Breast epithelium (tissue), 3 donors: ENCODE data around the gene KIAA1586.
"Not testable (repeated sequence)": the region's sequence is repeated elsewhere in the genome, so short reads cannot be mapped to it uniquely, and the experiment has no call there.

Experiments
- POLR2A ChIP-seq: fragments of 450-650 bp; IDR thresholded peaks from one replicate; pipeline ENCODE4 v1.6.1; 2016; ENCODE audit warnings: antibody characterized with exemption, mild to moderate bottlenecking, moderate library complexity
- POLR2AphosphoS5 ChIP-seq, 3 donors: sonication (generic); formaldehyde crosslinking; IDR thresholded peaks; one replicate each; pipeline ENCODE4 v1.6.1; 2017; ENCODE audit warnings: antibody characterized with exemption in 3 of 3
- TF ChIP-seq, protein P1 (sequence below), 3 donors: fragments of 450-650 bp; IDR thresholded peaks; one replicate each; pipeline ENCODE4 v1.5.1; 2016 to 2017; ENCODE audit warnings: antibody characterized with exemption in 3 of 3, mild to moderate bottlenecking in 3 of 3, moderate library complexity in 3 of 3

DNA sequence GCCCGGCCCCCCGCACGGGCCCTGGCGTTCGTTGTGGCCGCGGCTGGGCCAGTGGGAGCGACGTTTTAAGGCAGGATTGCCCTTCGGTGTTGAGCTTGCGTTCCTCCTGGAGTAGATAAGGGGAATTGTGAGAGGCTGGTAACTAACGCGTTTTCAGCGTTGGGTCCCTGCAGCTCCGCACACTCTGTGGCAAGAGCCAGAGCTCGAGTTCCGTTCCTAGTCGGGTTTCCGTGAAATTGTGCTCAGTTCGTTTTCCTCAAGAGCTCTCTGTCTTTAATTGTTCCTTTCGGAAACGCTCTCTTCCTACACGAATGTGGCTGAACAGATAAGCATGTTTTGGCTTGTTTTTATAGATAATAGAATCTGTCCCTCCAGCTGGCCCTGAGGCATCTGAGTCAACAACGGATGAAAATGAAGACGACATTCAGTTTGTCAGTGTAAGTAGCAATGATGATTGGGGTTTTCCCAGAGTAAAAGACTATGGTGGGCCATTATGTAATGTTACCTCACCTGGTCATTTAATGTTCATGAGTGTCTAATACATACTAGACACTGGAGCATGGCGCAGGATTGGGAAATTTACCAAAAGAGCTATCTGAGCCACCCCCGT is 44.1 kb downstream of the KIAA1586 start:
- TF ChIP-seq, protein P1, sequence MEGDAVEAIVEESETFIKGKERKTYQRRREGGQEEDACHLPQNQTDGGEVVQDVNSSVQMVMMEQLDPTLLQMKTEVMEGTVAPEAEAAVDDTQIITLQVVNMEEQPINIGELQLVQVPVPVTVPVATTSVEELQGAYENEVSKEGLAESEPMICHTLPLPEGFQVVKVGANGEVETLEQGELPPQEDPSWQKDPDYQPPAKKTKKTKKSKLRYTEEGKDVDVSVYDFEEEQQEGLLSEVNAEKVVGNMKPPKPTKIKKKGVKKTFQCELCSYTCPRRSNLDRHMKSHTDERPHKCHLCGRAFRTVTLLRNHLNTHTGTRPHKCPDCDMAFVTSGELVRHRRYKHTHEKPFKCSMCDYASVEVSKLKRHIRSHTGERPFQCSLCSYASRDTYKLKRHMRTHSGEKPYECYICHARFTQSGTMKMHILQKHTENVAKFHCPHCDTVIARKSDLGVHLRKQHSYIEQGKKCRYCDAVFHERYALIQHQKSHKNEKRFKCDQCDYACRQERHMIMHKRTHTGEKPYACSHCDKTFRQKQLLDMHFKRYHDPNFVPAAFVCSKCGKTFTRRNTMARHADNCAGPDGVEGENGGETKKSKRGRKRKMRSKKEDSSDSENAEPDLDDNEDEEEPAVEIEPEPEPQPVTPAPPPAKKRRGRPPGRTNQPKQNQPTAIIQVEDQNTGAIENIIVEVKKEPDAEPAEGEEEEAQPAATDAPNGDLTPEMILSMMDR (IDR thresholded peaks at IDR 0.05), result not testable (repeated sequence)
- TF ChIP-seq POLR2A; POLR2AphosphoS5 (IDR thresholded peaks at IDR 0.05): not testable (repeated sequence)
